ENCODE measurements around the gene CCL28.

DNA sequence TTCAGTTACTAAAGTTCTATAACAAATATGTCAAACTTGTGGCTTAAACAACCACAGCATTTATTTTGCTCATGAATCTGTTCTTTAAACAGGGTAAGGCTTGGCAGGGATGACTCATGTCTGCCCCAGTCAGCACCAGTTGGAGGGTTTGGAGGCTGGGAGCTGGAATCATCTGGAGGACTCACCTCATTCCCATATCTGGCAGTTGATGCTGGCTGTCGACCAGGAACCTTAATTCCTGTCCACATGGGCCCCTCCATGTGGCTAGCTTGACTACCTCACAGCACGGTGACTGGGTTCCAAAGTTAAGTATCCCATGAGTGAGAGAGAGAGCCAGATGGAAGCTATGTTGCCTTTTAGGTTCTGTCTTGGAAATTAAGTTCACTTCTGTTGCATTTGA lies 13.8 kb upstream of the CCL28 start:
- TF ChIP-seq, protein P1, sequence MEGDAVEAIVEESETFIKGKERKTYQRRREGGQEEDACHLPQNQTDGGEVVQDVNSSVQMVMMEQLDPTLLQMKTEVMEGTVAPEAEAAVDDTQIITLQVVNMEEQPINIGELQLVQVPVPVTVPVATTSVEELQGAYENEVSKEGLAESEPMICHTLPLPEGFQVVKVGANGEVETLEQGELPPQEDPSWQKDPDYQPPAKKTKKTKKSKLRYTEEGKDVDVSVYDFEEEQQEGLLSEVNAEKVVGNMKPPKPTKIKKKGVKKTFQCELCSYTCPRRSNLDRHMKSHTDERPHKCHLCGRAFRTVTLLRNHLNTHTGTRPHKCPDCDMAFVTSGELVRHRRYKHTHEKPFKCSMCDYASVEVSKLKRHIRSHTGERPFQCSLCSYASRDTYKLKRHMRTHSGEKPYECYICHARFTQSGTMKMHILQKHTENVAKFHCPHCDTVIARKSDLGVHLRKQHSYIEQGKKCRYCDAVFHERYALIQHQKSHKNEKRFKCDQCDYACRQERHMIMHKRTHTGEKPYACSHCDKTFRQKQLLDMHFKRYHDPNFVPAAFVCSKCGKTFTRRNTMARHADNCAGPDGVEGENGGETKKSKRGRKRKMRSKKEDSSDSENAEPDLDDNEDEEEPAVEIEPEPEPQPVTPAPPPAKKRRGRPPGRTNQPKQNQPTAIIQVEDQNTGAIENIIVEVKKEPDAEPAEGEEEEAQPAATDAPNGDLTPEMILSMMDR (IDR thresholded peaks at IDR 0.05) = no peak
- TF ChIP-seq POLR2AphosphoS5 (IDR thresholded peaks at IDR 0.05) (no peak), EP300 (IDR thresholded peaks at IDR 0.05) (no peak), POLR2A (IDR thresholded peaks at IDR 0.05) (no peak)
